NCI-H345 treated with DMSO at 0.1 percent for 48 hours (cell line): Measurements from ENCODE around the gene MATN4.

Source experiments
- DNase-seq: peaks from one replicate; lab custom pipeline; 2025; ENCODE audit not compliant: unreplicated experiment; lab: John Stamatoyannopoulos, UW

MATN4 gene

GRCh38 chr20:45316150-45317080 lies 8.3 kb upstream of the MATN4 start:
- no peak for DNase-seq

GRCh38 chr20:45315672-45316071 lies 7.6 kb upstream of the MATN4 start:
- DNase-seq, result no peak

GRCh38 chr20:45313943-45314342 lies 5.8 kb upstream of the MATN4 start:
- no peak for DNase-seq

- no peak for DNase-seq
These were observed 5.1 kb upstream of the MATN4 start for GRCh38 chr20:45313065-45313695.

GRCh38 chr20:45312241-45312640 lies 4.1 kb upstream of the MATN4 start:
- DNase-seq, result no peak

- no peak for DNase-seq
These were observed 3.6 kb upstream of the MATN4 start for GRCh38 chr20:45311589-45312211.

GRCh38 chr20:45309075-45309474 lies 976 bp upstream of the MATN4 start:
- DNase-seq, result no peak

GRCh38 chr20:45307076-45307640 lies 941 bp downstream of the MATN4 start:
- DNase-seq, result no peak

GRCh38 chr20:45306431-45306982 lies 1.6 kb downstream of the MATN4 start, which contains the start of gene RBPJL:
TSS of gene RBPJL (plus strand) at chr20:45306840. CDS start at chr20:45306923, 83 bp downstream.
- no peak for DNase-seq

- DNase-seq, result no peak
These were observed 2.8 kb downstream of the MATN4 start for GRCh38 chr20:45305262-45305661.

- DNase-seq, result no peak
These were observed 3.6 kb downstream of the MATN4 start for GRCh38 chr20:45304464-45304999.

GRCh38 chr20:45303586-45304463 lies 4.3 kb downstream of the MATN4 start:
- DNase-seq, result no peak

- no peak for DNase-seq
These were observed 6.3 kb downstream of the MATN4 start for GRCh38 chr20:45301824-45302271.

- no peak for DNase-seq
These were observed 7.1 kb downstream of the MATN4 start for GRCh38 chr20:45300961-45301360.

GRCh38 chr20:45299786-45300185 lies 8.3 kb downstream of the MATN4 start:
- no peak for DNase-seq

GRCh38 chr20:45297786-45298497 lies 10.2 kb downstream of the MATN4 start:
- DNase-seq, result no peak

- no peak for DNase-seq
These were observed 13.4 kb downstream of the MATN4 start for GRCh38 chr20:45294659-45295058.

- DNase-seq, result no peak
These were observed 14.1 kb downstream of the MATN4 start for GRCh38 chr20:45294003-45294368.
